BJ (cell line): ENCODE results near the gene APBA2. TPM values are rescaled to one million over a fixed set of nuclear protein-coding genes. Genes with fewer than 3 reads are reported as not detected.

Experiments
- CTCF ChIA-PET: fragments of 350-600 bp; formaldehyde crosslinking; extraction: SDS; loops from one replicate; lab custom pipeline; 2021; ENCODE audit warnings: antibody characterized with exemption, inconsistent platforms; lab: Yijun Ruan, JAX
- POLR2A ChIA-PET: fragments of 300-600 bp; sonication (Branson Sonifier 250); formaldehyde crosslinking; extraction: SDS; loops from one replicate; lab custom pipeline; 2021; ENCODE audit warnings: antibody characterized with exemption; lab: Charles Lee
- DNase-seq: peaks from one replicate; pipeline ENCODE4 v3.0.0-alpha.2; 2011; ENCODE audit warnings: low read depth
- H3K27me3 ChIP-seq: 2 replicates; pipeline ENCODE4 v1.6.0; 2011; ENCODE audit warnings: low read length; ENCODE audit not compliant: control insufficient read depth, insufficient read depth
- H3K36me3 ChIP-seq: 2 replicates; pipeline ENCODE4 v1.5.1; 2011; ENCODE audit warnings: low read length; ENCODE audit not compliant: control insufficient read depth, insufficient read depth
- H3K4me3 ChIP-seq: 2 replicates; pipeline ENCODE4 v1.5.1; 2011; ENCODE audit warnings: low read depth, mild to moderate bottlenecking, control low read depth, low read length
- CTCF ChIP-seq: IDR thresholded peaks from 2 replicates; pipeline ENCODE4 v1.5.1; 2011; ENCODE audit warnings: low read depth, mild to moderate bottlenecking, control low read depth, inconsistent platforms, low read length, moderate library complexity; ENCODE audit not compliant: insufficient read depth
- polyA plus RNA-seq: library from polyadenylated mRNA; depleted of rRNA; stranded (reverse); fragments of >200 nt; gene quantifications from 2 replicates; pipeline ENCODE4 v1.2.3, GENCODE V29; 2011

APBA2 gene
- polyA plus RNA-seq, 1 experiment = 15.1 TPM

- CTCF ChIA-PET = no interaction called here
- no peak for DNase-seq
- POLR2A ChIA-PET = no interaction called here
- no peaks in the 10 kb centered on the region for H3K36me3 ChIP-seq
- TF ChIP-seq CTCF = no peak
- no peak overlapping the region for H3K4me3 ChIP-seq
- no peaks in the 10 kb centered on the region for H3K27me3 ChIP-seq
Observed at GRCh38 chr15:29110733-29111132, 225.0 kb downstream of the APBA2 start.

- no peaks in the 10 kb centered on the region for H3K36me3 ChIP-seq
- no peak for TF ChIP-seq CTCF
- POLR2A ChIA-PET = no interaction called here
- CTCF ChIA-PET = interaction anchor here (1.0 kb wide), 1 partner anchor 8 kb away, joined by 5 read pairs; no protein-coding TSS in a partner anchor
- no peak for DNase-seq
- H3K4me3 ChIP-seq = no peak overlapping the region
- no peaks in the 10 kb centered on the region for H3K27me3 ChIP-seq
Observed at GRCh38 chr15:29111705-29112281, 226.0 kb downstream of the APBA2 start.

GRCh38 chr15:29113336-29114220, 227.8 kb downstream of the APBA2 start:
- H3K27me3 ChIP-seq = no peaks in the 10 kb centered on the region
- ChIA-PET CTCF (interaction anchor here (0.9 to 1.4 kb wide), 3 partner anchors 10 to 370 kb away, joined by 3 to 6 read pairs (median 3); no protein-coding TSS in a partner anchor), POLR2A (no interaction called here)
- H3K4me3 ChIP-seq = no peak overlapping the region
- no peak for DNase-seq
- no peak for TF ChIP-seq CTCF
- no peaks in the 10 kb centered on the region for H3K36me3 ChIP-seq

GRCh38 chr15:29114221-29115092, 228.7 kb downstream of the APBA2 start:
- Histone ChIP-seq H3K27me3 (no peaks in the 10 kb centered on the region), H3K4me3 (no peak overlapping the region), H3K36me3 (no peaks in the 10 kb centered on the region)
- ChIA-PET CTCF (interaction anchor here (0.9 to 1.4 kb wide), 5 partner anchors 10 to 370 kb away, joined by 3 to 6 read pairs (median 3); no protein-coding TSS in a partner anchor), POLR2A (no interaction called here)
- no peak for TF ChIP-seq CTCF
- DNase-seq = no peak
